ENCODE measurements around the gene CCDC150.

DNA sequence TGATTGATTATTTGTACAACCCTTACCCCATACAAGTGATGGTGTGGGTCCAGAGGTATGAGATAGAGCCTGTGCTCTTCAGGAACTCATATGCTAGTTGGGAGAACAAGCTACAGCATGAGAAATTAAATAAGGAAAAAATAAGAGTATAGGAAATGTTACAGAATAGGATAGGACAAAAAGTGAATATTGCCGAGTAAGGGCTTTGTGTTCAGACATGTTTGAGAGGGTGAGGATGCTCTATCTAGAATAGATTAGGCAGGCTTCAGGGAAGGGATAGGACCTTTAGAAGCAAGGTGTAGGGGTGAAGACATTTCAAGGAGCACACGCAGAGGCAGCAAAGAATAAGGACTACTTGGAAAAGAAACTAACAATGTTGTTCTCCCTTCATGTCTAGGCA lies 17.8 kb downstream of the CCDC150 start:
- TF ChIP-seq, protein P1, sequence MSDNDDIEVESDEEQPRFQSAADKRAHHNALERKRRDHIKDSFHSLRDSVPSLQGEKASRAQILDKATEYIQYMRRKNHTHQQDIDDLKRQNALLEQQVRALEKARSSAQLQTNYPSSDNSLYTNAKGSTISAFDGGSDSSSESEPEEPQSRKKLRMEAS (IDR thresholded peaks at IDR 0.05) = no peak
- TF ChIP-seq RAD21 (IDR thresholded peaks at IDR 0.05 in 1 of 2, conservative IDR thresholded peaks at IDR 0.05 in 1 of 2; ENCODE audit: low read depth in 2 of 2, low read length in 2 of 2) = no peak
- TF ChIP-seq, protein P2, sequence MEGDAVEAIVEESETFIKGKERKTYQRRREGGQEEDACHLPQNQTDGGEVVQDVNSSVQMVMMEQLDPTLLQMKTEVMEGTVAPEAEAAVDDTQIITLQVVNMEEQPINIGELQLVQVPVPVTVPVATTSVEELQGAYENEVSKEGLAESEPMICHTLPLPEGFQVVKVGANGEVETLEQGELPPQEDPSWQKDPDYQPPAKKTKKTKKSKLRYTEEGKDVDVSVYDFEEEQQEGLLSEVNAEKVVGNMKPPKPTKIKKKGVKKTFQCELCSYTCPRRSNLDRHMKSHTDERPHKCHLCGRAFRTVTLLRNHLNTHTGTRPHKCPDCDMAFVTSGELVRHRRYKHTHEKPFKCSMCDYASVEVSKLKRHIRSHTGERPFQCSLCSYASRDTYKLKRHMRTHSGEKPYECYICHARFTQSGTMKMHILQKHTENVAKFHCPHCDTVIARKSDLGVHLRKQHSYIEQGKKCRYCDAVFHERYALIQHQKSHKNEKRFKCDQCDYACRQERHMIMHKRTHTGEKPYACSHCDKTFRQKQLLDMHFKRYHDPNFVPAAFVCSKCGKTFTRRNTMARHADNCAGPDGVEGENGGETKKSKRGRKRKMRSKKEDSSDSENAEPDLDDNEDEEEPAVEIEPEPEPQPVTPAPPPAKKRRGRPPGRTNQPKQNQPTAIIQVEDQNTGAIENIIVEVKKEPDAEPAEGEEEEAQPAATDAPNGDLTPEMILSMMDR (IDR thresholded peaks at IDR 0.05; ENCODE audit: control extremely low read depth in 1 of 3, insufficient read depth in 1 of 3, low read depth in 1 of 3, low read length in 3 of 3) = no peak
- TF ChIP-seq JUN (IDR thresholded peaks at IDR 0.05; ENCODE audit: low read depth, low read length) = no peak
